ENCODE data around the gene CT45A1.
"Not testable (repeated sequence)": the region's sequence is repeated elsewhere in the genome, so short reads cannot be mapped to it uniquely, and the experiment has no call there.

The CT45A1 gene

DNA sequence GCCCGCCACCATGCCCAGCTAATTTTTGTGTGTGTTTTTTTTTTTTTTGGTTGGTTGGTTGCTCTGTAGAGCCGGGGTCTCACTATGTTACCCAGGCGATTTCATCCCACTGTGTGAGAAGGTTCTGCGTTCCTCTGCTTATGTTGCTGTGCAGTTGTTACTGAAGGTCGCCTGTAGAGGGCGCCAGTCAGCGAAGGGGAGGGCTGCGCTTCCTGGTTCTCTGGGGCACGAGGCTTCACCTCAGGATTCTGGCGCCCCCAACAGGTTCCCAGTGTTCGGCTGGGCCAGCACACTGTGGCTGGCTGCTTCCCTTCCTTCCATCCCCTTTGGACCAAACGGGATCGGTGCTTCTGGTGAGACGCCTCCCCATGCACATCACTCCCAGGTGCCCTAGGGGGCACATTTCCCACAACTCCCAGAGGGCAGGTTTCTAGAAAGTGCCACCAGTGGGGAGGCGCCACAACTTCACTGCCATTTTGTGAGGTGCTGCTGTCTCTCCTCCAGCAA is at the start of gene CT45A1:
TSS of gene CT45A1 (plus strand) at position 457 of the 507 bp plus-strand sequence. CDS start 5,302 bp downstream, outside the sequence.
- not testable (repeated sequence) for DNase-seq

DNA sequence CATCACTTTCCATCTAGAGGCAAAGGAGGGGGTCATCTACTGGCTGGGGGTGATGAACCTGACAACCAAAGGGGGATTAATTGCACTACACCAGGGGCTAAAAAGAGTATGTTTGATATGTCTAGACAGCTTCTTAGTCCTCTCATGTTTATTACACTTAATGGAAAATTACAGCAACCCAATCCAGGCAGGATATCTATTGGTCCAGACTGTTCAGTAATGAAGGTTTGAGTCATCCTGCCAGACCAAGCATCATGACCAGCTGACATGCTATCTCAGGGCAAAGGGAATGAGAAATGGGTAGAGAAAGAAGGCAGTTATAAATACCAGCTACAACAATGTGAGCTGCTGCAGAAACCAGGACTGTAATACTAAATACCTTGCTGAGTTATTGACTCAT is 40.5 kb upstream of the CT45A1 start:
- not testable (repeated sequence) for DNase-seq

- no peak for DNase-seq
Observed at GRCh38 chrX:135688137-135688536, 25.3 kb upstream of the CT45A1 start.

DNA sequence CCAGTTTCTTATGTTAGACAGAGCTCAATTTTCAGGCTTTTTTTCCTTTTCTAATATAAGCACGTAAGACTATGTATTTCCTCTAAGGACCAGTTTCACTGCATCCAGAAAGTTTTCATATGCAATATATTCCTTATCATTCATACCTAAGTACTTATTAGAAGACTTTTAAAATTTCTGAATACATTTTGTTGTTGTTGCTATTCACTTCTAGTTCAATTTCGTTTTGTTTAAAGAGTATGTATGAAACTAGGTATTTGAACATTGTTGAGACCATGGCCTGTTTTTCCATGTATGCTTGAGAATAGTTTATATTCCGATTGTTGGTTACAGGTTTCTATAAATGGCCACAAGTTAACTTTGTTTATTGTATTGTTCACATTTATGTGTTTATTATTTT is 18.0 kb upstream of the CT45A1 start:
- DNase-seq: no peak

DNA sequence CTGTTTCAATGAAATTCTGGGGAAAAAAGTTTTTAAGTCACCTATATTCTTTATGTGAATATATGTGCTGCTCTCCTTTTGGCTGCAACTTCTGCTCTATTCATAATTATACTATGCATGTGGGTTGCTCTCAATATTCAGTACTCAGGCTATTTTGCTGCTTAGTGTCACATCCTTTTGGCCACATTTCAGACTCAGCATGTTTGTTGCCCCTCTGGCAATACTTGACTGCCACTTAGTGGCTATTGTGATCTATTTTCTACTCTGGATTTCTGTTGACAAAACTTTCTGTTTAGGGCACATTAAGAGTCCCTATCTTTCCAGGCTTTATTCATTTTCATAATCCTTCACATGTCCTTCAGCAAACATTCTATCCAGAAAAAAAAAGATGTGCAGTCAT is 15.8 kb upstream of the CT45A1 start:
- no peak for DNase-seq

GRCh38 chrX:135698924-135699323 is 14.5 kb upstream of the CT45A1 start:
- DNase-seq: no peak

GRCh38 chrX:135707880-135708279 is 5.6 kb upstream of the CT45A1 start:
- no peak for DNase-seq

DNA sequence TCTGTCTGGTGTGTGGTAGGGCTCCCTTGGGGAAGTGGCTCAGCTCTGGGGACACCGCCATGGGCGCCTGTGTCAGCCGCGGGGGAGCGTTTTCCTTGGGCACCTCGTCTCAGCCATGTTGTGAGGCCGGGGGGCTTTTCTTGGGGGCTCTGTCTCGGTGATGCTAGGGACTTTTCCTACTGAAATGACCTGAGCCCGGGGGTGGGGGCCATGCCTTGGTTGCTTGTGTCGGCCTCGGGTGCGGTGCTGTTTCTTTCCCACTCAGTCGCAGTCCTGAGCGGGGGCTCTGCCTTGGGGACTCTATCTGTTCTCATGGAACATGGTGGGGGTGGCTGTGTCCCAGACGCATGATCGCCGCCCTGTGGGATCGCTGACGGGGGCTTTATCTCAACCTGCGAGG is 356 bp downstream of the CT45A1 start:
- no peak for DNase-seq

GRCh38 chrX:135734666-135735065 is 21.2 kb downstream of the CT45A1 start:
- not testable (repeated sequence) for DNase-seq

- no peak for DNase-seq
Observed at GRCh38 chrX:135737366-135738071, 24.1 kb downstream of the CT45A1 start.

DNA sequence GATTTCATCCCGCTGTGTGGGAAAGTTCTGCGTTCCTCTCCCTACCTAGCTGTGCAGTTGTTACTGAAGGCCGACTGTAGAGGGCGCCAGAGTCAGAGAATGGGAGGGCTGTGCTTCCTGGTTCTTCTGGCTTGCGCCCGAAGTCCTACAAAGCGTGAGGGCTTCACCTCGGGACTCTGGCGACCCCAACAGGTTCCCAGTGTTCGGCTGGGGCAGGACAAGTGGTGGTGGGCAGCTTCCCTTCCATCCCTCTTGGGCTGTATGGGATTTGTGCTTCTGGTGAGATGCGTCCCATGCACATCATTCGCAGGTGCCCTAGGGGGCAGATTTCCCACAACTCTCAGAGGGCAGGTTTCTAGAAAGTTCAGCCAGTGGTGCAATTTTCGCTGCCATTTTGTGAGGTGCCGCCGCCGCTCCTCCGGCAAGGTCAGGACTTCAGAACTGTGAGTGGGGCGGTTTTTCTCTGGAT is 27.3 kb downstream of the CT45A1 start:
- DNase-seq: no peak

- DNase-seq: no peak
Observed at GRCh38 chrX:135741192-135741715, 27.8 kb downstream of the CT45A1 start.

GRCh38 chrX:135744739-135745138 is 31.3 kb downstream of the CT45A1 start:
- DNase-seq: not testable (repeated sequence)

DNA sequence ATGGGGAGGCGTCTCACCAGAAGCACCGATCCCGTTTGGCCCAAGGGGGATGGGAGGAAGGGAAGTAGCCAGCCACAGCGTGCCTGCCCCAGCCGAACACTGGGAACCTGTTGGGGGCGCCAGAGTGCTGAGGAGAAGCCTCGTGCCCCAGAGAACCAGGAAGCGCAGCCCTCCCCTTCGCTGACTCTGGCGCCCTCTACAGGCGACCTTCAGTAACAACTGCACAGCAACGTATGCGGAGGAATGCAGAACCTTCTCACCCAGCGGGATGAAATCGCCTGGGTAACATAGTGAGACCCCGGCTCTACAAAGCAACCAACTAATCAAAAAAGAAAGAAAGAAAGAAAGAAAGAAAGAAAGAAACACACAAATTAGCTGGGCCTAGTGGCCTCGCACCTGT is 54.7 kb downstream of the CT45A1 start, which contains the start of gene CT45A3:
TSS of gene CT45A3 (minus strand) at position 101 of the 400 bp plus-strand sequence. CDS start 3,747 bp downstream, outside the sequence.
- not testable (repeated sequence) for DNase-seq
